WI38 (cell line): ENCODE results near the gene MAD1L1.

Experiments
- H3K4me3 ChIP-seq: 2 replicates; pipeline ENCODE4 v1.5.1; 2011; ENCODE audit warnings: low read depth, mild to moderate bottlenecking, control low read depth, low read length
- TF ChIP-seq, protein P1 (sequence below): IDR thresholded peaks from 2 replicates; pipeline ENCODE4 v1.5.1; 2012; ENCODE audit warnings: low read depth, mild to moderate bottlenecking, control low read depth, low read length

Gene MAD1L1

DNA sequence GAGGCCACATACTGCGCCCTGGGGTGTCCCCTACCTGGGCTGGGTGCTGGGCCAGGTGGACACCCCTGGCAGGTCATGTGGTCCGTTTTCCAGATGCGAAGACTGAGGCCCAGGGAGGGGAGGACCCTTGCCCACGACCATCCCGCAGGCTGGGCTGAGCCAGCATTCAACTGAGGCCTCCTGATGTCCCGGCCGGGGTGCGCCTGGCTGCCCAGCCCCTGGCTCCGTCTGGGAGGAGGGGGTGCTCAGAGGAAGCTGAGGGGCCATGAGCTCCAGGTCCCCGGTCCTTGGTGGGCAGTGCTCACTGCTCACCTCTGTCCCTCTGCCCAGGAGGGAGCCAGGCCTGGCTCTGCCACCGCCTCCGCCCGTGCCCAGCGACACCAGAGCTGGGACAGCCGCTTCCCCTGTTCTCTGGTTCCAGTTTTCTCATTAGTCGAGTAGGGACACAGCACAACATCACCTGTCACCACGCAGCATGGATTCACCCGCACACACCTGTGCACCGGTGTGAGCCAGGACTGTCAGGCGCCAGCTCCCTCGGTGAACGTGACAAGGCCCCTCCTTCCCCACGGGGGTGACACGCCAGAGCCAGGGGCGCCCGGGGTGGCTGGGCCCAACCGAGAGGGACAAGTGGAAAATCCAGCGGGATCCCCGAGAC, 423.0 kb downstream of the MAD1L1 start:
- H3K4me3 ChIP-seq, result no peak overlapping the region
- TF ChIP-seq, protein P1, sequence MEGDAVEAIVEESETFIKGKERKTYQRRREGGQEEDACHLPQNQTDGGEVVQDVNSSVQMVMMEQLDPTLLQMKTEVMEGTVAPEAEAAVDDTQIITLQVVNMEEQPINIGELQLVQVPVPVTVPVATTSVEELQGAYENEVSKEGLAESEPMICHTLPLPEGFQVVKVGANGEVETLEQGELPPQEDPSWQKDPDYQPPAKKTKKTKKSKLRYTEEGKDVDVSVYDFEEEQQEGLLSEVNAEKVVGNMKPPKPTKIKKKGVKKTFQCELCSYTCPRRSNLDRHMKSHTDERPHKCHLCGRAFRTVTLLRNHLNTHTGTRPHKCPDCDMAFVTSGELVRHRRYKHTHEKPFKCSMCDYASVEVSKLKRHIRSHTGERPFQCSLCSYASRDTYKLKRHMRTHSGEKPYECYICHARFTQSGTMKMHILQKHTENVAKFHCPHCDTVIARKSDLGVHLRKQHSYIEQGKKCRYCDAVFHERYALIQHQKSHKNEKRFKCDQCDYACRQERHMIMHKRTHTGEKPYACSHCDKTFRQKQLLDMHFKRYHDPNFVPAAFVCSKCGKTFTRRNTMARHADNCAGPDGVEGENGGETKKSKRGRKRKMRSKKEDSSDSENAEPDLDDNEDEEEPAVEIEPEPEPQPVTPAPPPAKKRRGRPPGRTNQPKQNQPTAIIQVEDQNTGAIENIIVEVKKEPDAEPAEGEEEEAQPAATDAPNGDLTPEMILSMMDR, result no peak

DNA sequence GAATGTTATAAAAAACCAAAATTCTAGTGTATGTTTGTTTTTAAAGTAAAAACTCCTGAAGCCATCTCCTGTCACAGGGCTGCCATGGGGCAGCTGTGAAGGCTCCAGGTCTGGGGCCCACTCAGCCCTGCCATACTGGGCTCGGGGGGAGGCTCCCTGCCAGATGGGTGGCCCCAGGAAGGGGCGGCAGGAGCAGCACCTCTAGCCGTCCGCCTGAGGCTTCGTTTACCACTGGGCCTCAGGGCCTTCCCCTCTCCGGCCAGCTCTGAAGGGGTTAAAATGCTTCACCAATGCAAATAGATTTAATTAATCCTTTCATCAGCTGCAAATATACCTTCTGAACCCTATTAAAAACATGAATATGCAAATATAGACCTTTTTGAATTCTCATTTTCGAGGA, 423.7 kb downstream of the MAD1L1 start:
- H3K4me3 ChIP-seq, result no peak overlapping the region
- TF ChIP-seq, protein P1, result no peak

DNA sequence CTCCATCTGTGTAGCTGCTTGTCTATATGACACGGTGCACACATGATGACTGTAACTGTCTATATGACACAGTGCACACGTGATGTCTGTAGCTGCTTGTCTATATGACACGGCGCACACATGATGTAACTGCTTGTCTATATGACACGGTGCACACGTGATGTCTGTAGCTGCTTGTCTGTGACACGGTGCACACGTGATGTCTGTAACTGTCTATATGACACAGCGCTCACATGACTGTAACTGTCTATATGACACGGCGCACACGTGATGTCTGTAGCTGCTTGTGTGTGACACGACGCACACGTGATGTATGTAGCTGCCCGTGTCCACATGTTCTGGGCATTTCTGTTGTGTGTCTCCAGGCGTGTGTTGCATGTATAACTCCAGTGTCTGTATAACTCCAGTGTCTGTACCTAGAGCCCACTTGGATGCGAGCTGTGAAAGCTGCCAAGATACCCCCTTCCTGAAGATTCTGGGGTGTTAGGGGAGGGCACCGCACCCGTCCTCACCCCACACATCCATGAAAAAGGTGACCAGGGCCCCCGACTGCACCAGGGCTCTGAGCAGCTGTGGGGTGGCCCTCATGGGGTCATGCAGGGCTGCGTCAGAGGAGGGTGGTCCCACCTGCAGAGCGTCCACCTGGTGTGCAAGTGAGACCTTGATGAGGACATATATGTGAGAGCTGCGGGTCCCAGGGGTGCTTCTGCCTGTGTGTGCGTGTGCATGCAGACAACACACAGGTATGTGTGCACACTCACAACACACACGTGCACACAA, 424.7 kb downstream of the MAD1L1 start:
- no peak overlapping the region for H3K4me3 ChIP-seq
- TF ChIP-seq, protein P1, result no peak

- TF ChIP-seq, protein P1, result no peak
- H3K4me3 ChIP-seq, result no peak overlapping the region
Measured at GRCh38 chr7:1806354-1806753, 426.4 kb downstream of the MAD1L1 start.

- H3K4me3 ChIP-seq, result no peak overlapping the region
- TF ChIP-seq, protein P1, result no peak
Measured at GRCh38 chr7:1804310-1804709, 428.4 kb downstream of the MAD1L1 start.

GRCh38 chr7:1802899-1803298, 429.8 kb downstream of the MAD1L1 start:
- TF ChIP-seq, protein P1, result no peak
- no peak overlapping the region for H3K4me3 ChIP-seq

- TF ChIP-seq, protein P1, result no peak
- no peak overlapping the region for H3K4me3 ChIP-seq
Measured at GRCh38 chr7:1800902-1801301, 431.8 kb downstream of the MAD1L1 start.
